ENCODE data around the gene LRRFIP2.

DNA sequence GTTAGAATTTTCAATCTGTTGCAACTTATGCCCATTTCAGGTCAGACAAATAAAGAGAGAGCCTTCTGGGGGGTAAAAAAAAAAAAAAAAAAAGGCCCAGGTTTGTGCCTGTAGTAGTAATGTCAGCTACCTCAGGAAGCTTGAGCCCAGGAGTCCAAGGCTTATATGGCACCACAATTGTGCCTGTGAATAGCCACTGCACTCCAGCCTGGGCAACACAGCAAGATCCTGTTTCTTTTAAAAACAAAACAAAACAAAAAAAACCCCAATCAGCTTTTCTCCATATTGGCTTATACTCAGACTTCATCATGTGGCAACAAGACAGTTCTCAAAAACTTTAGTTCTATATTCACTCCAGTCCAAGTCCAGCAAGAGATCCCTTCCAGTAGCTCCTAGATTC is 8.4 kb upstream of the LRRFIP2 start:
- TF ChIP-seq, protein P1, sequence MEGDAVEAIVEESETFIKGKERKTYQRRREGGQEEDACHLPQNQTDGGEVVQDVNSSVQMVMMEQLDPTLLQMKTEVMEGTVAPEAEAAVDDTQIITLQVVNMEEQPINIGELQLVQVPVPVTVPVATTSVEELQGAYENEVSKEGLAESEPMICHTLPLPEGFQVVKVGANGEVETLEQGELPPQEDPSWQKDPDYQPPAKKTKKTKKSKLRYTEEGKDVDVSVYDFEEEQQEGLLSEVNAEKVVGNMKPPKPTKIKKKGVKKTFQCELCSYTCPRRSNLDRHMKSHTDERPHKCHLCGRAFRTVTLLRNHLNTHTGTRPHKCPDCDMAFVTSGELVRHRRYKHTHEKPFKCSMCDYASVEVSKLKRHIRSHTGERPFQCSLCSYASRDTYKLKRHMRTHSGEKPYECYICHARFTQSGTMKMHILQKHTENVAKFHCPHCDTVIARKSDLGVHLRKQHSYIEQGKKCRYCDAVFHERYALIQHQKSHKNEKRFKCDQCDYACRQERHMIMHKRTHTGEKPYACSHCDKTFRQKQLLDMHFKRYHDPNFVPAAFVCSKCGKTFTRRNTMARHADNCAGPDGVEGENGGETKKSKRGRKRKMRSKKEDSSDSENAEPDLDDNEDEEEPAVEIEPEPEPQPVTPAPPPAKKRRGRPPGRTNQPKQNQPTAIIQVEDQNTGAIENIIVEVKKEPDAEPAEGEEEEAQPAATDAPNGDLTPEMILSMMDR (conservative IDR thresholded peaks at IDR 0.05; ENCODE audit: low read depth, low read length), result no peak
- TF ChIP-seq EZH2 (IDR thresholded peaks at IDR 0.05; ENCODE audit: borderline replicate concordance, low read depth, low read length, poor library complexity, severe bottlenecking), result no peak
